Measurements from ENCODE around the gene RNF151.
"Not testable (repeated sequence)": the region's sequence is repeated elsewhere in the genome, so short reads cannot be mapped to it uniquely, and the experiment has no call there.

RNF151 gene

DNA sequence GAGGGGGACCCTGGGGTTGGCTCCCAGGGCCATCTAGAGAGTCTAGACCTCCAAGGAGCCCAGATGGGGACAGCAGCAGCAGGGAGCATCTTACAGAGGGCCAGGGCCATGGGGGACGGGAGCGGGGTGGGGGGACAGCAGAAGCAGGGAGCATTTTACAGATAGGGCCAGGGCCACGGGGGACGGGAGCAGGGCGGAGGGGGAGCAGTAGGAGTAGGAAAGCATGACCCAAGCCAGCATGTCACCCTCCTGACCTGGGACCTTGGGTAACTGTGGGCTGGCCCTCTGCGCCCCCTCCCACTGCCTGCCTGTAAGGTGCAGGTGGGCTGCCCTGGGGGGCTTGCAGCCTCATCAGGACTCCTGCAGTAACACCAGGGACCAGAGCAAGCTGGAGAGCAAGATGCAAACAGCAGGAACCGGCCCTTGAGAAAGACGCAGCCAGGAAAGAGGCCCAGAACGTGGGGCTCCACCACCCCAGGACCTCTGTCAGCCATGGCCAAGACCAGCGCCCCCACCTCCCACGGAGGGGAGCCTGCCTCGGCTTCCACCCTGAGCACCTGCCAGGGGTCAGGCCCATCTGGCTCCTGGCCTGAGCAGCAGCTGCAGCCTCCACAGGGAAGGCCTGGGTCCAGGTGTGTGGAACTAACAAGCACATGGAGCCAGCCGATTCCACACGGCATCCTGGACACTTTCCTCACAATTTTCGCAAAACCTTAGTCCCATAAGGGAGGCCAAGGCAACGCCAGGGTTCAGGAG lies 40.6 kb downstream of the RNF151 start:
- no peak for DNase-seq (ENCODE audit: low read depth in 3 of 3)

GRCh38 chr16:2008009-2008526 lies 41.4 kb downstream of the RNF151 start:
- no peak for DNase-seq (ENCODE audit: low read depth in 3 of 3)

DNA sequence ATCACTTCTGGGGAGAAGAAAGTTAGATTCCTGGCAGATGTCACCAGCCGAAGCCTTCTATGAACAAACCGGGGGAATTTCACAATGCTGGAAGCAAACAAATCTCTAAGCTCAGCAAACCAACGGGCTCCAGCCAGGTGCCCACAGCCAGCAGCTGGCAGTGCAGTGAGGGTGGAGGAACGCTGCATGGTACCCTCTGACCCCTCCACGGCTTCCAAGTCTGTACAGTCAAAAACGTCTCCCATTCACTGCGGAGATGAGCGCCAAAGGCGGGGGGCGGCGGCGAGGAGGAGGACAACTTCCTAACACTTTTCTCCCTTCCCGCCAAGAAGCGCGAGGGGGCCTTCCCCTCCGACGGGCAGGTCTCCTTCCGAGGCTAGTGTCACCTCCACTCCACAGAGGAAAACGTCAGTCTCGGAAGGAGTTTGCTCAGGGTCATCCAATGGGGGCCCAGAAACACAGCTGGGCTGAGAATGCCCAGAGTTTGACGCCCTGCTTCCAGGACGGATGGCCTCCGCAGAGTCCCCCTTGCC lies 42.0 kb downstream of the RNF151 start:
- peak in 1 of 3 experiments; percentile 50 for DNase-seq (ENCODE audit: low read depth in 3 of 3)

- no peak for DNase-seq (ENCODE audit: low read depth in 3 of 3)
These were observed 42.6 kb downstream of the RNF151 start for GRCh38 chr16:2009164-2009711.

DNA sequence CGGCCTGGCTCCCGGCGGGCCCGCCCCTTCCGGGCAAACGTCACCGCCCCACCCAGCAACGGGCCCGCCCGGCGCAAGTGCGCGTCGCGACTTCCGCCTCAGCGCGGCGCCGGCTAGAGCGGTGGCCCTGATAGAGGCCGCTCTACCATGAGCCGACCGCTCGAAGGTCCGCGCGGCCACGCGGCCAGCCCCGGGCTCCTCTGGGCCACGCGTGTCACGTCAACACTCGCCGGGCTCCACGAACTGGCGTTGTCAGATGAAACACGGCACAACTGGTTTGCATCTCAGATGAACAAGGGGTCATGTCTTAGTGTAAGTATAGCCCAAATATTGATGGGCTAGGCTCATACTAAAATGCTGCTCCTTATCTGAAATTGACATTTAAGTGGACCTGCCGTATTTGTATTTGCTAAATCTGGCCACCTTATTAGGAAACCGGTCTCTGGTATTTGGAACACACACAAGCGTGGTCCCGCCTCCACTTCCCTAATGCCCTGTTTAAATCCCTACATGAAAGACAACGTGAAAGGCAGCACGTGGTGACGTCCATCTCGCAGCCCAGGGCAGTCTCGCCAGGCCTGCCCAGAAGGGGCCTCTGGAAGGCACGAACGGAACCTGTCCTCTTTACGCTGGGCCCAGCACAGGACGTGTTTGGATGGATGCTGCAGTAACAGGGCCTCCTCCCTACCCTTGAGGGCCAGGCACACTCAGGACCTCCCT lies 43.3 kb downstream of the RNF151 start, which contains the start of gene ZNF598:
Gene ZNF598, minus strand, starts transcription at position 31 of the 720 bp plus-strand sequence.
- DNase-seq (ENCODE audit: low read depth in 3 of 3): peak; percentile 55 to 76 (median 73)

- DNase-seq (ENCODE audit: low read depth in 3 of 3): not testable (repeated sequence)
These were observed 45.1 kb downstream of the RNF151 start for GRCh38 chr16:2011726-2012125.

DNA sequence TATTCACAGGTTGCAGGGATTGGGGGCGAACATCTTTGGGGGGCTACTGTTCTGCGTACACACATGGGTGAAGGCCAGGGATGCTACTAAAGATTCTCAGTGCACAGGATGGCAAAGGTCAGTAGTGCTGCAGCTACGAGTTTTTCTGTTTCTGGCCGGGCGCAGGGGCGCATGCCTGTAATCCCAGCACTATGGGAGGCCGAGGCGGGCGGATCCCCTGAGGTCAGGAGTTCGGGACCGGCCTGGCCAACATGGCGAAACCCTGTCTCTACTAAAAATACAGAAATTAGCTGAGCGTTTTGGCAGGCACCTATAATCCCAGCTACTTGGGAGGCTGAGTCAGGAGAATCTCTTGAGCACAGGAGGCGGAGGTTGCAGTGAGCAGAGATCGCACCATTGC lies 46.9 kb downstream of the RNF151 start:
- no peak for DNase-seq (ENCODE audit: low read depth in 3 of 3)

DNA sequence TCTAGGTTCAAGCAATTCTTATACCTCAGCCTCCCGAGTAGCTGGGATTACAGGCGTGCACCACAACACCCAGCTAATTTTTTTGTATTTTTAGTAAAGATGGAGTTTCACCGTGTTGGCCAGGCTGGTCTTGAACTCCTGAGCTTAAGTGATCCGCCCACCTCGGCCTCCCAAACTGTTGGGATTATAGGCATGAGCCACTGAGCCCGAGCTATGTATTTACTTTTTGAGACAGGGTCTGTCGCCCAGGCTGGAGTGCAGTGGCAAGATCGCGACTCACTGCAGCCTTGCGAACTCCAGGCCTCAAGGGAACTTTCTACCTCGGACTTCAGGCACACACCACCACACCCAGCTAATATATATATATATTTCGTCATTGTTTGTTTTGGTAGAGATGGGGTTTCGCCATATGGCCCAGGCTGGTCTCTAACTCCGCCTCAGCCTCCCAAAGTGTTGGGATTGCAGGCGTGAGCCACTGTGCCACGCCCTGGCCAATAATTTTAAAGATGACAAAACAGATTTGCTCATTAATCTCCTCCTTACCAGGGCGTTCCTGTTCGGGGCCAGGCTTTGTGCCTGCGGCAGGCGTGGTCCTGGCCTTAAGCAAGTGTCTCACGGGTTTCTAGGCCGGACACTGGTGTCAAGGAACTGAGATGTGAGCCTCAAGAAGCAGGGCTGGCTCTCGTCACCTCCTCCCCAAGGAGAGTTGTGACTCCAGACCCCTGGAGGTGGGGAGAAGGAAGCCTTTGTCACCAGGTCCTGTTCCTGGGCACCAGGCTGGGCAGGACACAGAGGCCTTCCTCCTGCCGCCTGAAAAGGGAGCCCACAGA lies 48.7 kb downstream of the RNF151 start:
- DNase-seq (ENCODE audit: low read depth in 3 of 3): no peak

DNA sequence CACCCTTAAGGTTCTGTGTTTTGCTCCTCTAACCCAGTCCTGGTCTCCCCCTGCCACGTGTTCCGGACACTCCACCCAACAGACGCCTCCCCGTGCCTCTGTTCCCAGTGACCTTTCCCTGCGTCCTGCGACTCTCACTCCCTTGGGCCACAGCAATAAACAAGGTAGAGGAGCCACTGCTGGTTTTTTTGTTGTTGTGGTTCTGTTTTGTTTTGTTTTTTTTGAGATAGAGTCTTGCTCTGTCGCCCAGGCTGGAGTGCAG lies 49.2 kb downstream of the RNF151 start:
- no peak for DNase-seq (ENCODE audit: low read depth in 3 of 3)

DNA sequence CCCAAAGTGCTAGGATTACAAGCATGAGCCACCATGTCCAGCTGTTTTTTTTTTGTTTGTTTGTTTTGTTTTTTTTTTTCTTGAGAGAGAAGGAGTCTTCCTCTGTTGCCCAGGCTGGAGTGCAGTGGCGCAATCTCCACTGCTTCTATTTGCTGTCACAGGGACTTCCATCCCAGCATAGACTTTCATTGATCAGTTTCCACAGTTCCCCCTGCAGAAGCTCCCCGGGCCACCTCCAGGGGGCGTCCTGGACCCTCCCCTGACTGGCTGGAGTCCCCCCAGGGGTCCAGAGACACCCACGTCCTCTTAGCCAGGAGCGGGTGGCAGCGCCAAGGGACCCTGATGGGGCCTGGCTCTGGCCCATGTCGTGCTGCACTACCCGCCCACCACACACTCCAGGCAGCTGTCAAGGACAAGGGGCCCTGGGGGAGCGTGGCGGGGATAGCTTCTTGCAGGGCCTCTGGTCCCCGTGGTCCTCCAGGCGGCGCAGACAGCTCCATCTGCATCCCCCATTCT lies 49.8 kb downstream of the RNF151 start:
- DNase-seq (ENCODE audit: low read depth in 3 of 3): no peak

All from stimulated activated CD4-positive, alpha-beta T cell treated with anti-CD3 and anti-CD28 coated beads, TNF-alpha, amount 100 ng/mL, for 24 hours (primary cell).